Fibroblast of peridontal ligament (primary cell): ENCODE measurements around the gene CEP85.
"Not testable (repeated sequence)": the region's sequence is repeated elsewhere in the genome, so short reads cannot be mapped to it uniquely, and the experiment has no call there.

Source experiments
- DNase-seq: peaks from one replicate; pipeline ENCODE4 v3.0.0-alpha.2; 2010; ENCODE audit errors: extremely low read depth

CEP85 gene

DNA sequence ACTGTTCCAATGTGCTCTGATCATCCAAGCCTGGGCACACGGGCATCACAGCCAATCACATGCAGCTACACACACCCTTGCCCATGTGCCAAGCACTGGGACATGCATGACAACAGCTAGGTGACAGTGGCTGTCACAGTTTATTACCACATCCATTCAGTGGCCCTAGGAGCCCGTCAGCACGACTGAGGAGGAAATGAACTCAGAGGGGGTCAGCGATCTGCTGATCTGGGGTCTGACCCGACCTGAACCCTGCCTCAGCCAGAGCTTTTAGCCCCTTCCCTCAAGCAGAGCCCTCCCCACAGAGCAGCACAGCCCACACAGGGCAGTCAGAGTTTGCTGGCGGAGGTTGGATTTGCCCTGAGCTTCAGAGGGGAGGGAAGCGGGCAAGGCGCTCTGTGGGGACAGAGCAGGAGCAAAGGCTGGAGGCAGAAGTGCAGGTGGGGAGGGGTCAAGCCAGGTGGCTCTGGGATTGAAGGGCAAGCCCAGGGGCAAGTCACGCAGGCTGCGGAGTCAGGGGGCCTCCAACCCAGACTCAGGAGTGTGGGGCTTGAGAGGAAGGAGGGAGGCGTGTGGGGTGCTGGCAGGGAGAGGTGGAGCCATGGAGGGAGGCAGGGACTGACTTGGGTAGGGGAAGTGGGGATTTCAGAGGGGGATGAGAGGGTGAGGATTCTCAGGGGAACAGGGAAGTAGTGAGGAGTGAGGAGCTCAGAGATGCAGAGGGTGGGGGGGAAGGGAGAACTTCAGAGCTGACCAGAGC is 56.3 kb downstream of the CEP85 start:
- DNase-seq, result no peak

DNA sequence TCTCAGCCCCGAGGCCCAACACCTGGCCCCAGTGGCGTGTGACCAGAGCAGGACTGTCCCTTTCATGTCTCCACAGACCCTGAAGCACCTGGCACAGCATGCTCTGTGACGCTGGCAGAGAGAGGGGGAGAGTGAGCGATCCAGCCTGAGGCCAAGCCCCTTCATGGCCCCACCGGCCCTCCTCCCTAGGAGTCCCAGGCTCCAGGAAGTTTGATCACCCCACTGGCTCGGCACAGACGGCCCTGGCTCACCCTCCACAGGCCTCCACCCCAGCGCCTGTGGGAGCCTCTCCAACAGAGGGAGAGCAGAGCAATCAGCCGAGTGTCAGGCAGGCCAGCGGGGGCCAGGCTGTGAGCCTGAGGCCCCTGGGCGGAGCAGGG is 56.9 kb downstream of the CEP85 start:
- DNase-seq, result no peak

GRCh38 chr1:26291433-26291832 is 57.4 kb downstream of the CEP85 start:
- DNase-seq, result no peak

DNA sequence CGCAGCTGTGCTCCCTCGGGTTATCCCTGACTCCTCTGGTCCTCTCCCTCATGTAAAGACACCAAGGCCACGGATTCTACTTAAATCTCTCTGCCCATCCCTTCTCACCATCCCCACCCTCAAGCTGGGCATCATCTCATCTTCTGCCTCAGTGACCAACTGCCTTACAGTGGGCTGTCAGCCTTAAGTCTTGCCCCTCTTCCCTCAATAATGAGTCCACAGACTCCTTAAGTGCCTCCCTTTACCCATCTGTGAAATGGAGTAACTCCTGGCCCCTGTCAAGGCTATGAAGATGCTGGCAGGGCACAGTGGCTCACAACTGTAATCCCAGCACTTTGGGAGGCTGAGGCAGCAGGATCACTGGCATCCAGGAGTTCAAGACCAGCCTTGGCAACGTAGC is 57.9 kb downstream of the CEP85 start:
- no peak for DNase-seq

DNA sequence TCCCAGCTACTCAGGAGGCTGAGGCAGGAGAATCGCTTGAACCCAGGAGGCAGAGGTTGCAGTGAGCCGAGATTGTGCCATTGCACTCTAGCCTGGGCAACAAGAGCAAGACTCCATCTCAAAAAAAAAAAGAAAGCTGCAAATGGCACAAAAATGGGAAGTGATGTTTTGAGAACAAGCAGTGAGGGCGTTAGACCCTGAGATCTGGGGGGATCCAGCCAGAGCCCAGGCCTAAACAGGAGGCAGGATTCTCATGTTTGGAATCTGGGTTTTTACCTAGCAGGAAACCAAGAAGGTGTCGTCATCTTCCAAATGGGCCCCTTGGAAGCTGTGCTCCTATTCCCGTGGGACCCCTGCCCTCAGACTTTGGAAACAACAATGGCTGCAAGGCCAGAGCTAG is 58.7 kb downstream of the CEP85 start:
- not testable (repeated sequence) for DNase-seq

GRCh38 chr1:26293911-26294463 is 60.0 kb downstream of the CEP85 start:
- no peak for DNase-seq

DNA sequence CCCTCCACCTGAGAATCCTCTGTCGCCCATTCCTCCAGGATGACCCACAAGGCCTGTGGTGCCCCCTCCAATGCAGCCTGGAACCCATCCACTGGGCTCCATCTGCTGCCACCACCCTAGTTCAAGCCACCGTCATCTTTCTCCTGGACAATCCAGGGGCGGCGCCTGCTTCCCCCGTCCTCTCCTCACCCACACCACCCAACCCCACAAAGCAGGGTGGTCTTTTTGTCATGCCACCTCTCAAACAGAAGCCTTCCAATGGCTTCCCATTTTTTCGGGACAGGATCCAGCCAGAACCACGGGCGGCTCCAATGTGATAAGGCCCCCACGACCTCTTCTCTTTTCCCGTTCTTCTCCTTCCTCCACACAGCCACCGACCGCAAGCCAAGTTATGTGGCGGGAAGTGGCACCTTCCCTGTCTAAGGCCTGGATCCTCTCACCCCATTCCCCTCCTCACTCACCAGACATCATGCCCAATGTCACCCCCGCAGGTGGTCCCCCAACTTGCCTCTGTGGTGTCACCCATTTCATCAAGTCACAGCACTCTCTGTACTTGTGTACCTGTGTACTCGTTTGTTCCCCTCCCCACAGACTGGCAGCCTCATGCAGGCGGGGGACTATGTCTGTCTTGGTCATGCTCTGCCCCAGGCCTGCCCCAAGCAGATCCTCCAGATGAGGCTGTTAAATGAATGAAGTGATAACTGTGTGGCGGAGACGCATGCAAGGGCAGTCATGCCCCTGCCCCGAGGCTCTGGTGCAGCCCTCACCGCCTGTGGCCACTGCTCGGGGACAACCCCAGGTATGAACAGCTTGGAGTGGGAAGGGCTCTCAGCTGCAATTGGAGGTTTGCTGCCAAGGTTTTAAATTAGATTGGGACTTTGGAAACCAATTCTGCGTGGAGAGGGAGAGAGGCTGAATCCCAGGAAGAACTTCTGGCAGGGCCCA is 61.5 kb downstream of the CEP85 start:
- DNase-seq, result no peak

GRCh38 chr1:26296340-26297056 is 62.5 kb downstream of the CEP85 start:
- DNase-seq, result no peak

- no peak for DNase-seq
Measured at GRCh38 chr1:26297057-26297790, 63.2 kb downstream of the CEP85 start.

- DNase-seq, result no peak
Measured at GRCh38 chr1:26297791-26298124, 63.8 kb downstream of the CEP85 start.

- no peak for DNase-seq
Measured at GRCh38 chr1:26300578-26301275, 66.7 kb downstream of the CEP85 start.

DNA sequence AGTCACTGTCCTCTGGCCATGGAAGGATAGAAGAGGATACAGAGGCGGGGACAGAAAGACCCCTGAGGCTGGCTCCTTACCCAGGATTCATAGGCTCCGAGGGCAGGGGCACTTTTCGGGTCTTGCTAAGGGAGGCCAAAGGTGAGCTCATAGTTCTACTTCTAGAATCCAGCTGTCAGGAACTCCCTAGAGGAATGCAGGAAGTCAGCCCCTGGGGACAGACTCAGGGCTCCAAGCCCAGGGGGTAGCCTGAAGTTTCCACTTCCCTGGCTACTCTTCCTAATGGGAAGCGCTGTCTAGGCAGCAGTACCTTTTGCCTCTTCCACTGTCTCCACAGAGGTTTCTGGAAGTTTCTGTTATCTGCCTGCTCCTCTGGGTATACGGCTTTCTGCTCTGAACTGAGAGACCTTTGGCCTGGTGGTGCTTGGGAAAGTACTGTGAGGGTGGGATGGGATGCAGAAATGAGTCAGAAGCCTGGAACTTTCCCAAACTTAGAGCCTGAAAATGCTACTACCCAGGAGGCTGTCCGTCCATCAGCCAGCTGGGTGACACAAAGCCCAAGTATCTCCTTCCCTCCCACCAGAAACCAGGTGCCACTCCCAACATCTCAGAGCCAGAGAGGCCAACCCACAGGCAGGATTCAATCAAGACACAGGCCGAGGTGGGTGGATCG is 68.9 kb downstream of the CEP85 start:
- DNase-seq, result peak; percentile 79

GRCh38 chr1:26305667-26306289 is 71.8 kb downstream of the CEP85 start:
- no peak for DNase-seq

DNA sequence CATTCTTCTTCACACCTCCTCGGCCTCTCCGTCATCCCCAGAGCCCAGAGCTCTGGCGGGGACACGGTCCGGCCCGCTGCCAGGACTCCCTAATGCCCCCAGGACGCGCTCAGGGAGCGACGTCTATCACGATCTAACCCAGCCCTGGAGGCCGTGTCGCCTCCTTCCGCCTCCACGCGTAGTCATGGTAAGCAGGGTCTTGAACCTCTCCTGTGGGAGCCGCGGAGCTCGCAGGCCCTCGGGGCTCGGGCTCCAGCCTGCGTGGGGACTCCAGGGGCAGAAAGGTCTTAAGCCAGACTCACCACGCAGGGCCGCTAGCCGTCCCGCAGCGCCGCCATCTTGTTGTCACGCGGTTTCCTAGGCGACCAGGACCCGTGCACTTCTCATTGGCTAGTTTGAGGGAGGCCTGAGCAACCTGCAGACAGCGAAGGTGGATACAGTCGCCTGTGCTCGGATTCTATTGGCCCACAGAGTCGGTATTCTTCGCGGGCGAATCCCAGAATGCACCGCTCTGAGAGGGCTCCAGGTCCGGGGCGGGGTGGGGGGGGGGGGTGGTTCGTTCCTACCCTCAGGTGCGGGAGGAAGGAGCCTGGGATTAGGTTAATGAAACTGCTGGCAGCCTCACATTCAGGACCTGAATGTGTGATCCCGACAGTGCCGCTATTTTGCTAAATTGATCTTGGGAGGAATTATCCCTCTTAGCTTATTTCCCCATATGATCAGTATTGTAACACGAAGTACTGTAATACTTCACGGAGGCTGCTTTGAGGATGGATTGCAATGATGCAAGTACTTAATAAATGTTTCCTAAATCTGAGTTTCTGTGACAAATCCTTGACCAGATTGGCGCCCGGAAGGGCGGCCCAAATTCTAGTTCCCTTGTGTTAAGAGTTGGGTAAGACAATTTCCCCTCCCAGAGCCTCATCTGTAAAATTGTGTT is 72.6 kb downstream of the CEP85 start, which contains the start of gene UBXN11:
TSS of gene UBXN11 (minus strand) at position 347 of the 940 bp plus-strand sequence. CDS start 3,753 bp downstream, outside the sequence.
- peak; percentile 90 for DNase-seq

DNA sequence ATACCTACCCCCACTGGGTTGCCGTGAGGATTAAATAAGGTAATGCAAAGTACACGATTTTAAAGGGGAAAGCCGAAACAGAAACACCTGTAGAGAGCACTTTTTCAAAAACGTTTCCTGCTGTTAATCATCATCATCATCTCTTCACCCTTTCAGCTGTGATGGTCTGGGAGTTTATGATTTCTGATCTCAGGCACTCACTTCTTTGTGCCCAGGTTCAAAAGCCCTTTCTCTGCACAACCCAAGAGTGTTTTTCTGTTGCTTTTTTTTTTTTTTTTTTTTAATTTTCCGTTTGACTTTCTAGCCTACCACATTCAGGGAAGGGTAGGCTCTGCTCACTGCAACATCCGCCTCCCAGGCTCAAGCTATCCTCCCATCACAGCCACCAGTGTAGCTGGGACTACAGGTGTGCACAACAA is 73.4 kb downstream of the CEP85 start:
- DNase-seq, result no peak

DNA sequence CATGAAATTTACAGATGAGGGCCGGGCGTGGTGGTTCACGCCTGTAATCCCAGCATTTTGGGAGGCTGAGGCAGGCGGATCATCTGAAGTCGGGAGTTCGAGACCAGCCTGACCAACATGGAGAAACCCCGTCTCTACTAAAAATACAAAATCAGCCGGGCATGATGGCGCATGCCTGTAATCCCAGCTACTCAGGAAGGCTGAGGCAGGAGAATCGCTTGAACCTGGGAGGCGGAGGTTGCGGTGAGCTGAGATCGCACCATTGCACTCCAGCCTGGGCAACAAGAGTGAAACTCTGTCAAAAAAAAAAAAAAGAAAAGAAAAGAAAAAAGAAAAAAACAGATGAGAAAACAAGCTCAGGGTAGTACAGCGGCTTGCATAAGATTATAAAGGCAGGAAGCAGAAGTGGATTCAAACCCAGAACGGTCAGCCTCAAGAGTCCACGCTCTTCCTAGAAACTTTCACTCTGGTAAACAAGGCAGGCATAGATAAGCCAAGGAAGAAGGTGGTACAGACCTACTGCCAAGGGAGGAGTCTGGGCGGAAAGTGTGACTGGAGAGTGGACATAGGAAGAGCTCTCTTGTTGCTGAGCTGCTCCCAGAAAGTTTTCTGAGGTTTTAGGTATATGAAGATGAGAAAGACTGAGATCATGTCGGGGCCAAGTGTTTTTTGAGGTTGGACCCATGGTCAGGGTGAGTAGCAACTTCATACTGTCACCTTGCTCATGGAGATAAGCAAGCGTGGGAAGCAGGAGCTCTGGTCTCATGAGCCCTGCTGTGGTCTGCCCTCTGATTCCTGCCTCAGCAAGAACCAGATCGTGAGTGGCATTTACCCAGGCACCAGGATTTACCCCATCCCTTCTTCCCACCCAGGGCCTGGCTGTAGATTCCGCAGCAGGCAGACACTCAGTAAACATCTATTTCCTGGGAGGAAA is 74.2 kb downstream of the CEP85 start:
- not testable (repeated sequence) for DNase-seq

GRCh38 chr1:26314501-26314900 is 80.5 kb downstream of the CEP85 start:
- no peak for DNase-seq
